H1 (cell line): Measurements from ENCODE around the gene CAMTA2. TPM values are rescaled to one million over a fixed set of nuclear protein-coding genes. Genes with fewer than 3 reads are reported as not detected.

ENCODE experiments used
- CTCF ChIA-PET: fragments of 300-600 bp; sonication (Branson Sonifier 250); formaldehyde crosslinking; loops from one replicate; lab custom pipeline; 2021; ENCODE audit not compliant: partially characterized antibody; lab: Charles Lee
- POLR2A ChIA-PET: fragments of 300-600 bp; sonication (Branson Sonifier 250); formaldehyde crosslinking; loops from one replicate; lab custom pipeline; 2021; ENCODE audit warnings: inconsistent platforms; ENCODE audit not compliant: partially characterized antibody; lab: Charles Lee
- DNase-seq, 2 experiments: peaks; one replicate each; pipeline versions ENCODE4 v3.0.0 to v3.0.0-alpha.2; 2010 to 2022; ENCODE audit warnings: low spot score in 2 of 2, low read depth in 1 of 2, mixed read lengths in 1 of 2
- FAIRE-seq: peaks from 2 replicates; lab custom pipeline; 2011; peaks lifted over from hg19 to GRCh38; lab: Jason Lieb, UNC
- H2AFZ ChIP-seq: 2 replicates; pipeline ENCODE4 v1.8.1; 2012; ENCODE audit warnings: low read length, inconsistent platforms
- H2AK5ac ChIP-seq: 2 replicates; pipeline ENCODE4 v1.6.1; 2013; ENCODE audit warnings: low read depth, low read length
- H2BK120ac ChIP-seq: replicated peaks from 2 replicates; pipeline ENCODE3; 2013; ENCODE audit warnings: low read depth, low read length, inconsistent platforms
- H2BK12ac ChIP-seq: 2 replicates; pipeline ENCODE4 v1.6.1; 2013; ENCODE audit warnings: low read depth, low read length
- H2BK15ac ChIP-seq: 2 replicates; pipeline ENCODE4 v1.6.1; 2013; ENCODE audit warnings: low read length
- H2BK20ac ChIP-seq: 2 replicates; pipeline ENCODE4 v1.6.1; 2013; ENCODE audit warnings: low read length
- H2BK5ac ChIP-seq: 2 replicates; pipeline ENCODE4 v1.6.1; 2013; ENCODE audit warnings: low read depth, low read length
- H3K14ac ChIP-seq: 2 replicates; pipeline ENCODE4 v1.6.1; 2013; ENCODE audit warnings: inconsistent platforms; ENCODE audit not compliant: insufficient read length
- H3K18ac ChIP-seq: 2 replicates; pipeline ENCODE4 v1.6.1; 2013; ENCODE audit warnings: low read length; ENCODE audit errors: extremely low read depth
- H3K23ac ChIP-seq: 2 replicates; pipeline ENCODE4 v1.6.1; 2013; ENCODE audit warnings: inconsistent platforms; ENCODE audit not compliant: insufficient read length
- H3K23me2 ChIP-seq: 2 replicates; pipeline ENCODE4 v1.6.1; 2013; ENCODE audit warnings: low read depth, low read length
- H3K27ac ChIP-seq: 2 replicates; pipeline ENCODE4 v1.6.1; 2011; ENCODE audit warnings: low read depth, low read length, inconsistent platforms
- H3K27me3 ChIP-seq, 4 experiments: replicated peaks in 1 of 4; 1 replicate in 1 of 4; 2 replicates in 3 of 4; pipeline versions ENCODE4 v1.6.1 to v1.8.1; 2011 to 2013; ENCODE audit warnings: low read length in 3 of 4, mild to moderate bottlenecking in 3 of 4, inconsistent platforms in 2 of 4, mixed read lengths in 2 of 4, moderate library complexity in 1 of 4; ENCODE audit not compliant: control insufficient read depth in 3 of 4, insufficient read depth in 3 of 4; ENCODE audit errors: extremely low read depth in 1 of 4
- H3K36me3 ChIP-seq, 4 experiments: 2 replicates each; pipeline versions ENCODE4 v1.6.1 to v1.8.1; 2011 to 2013; ENCODE audit warnings: mild to moderate bottlenecking in 4 of 4, low read length in 3 of 4, moderate library complexity in 2 of 4, control low read depth in 1 of 4, inconsistent platforms in 1 of 4; ENCODE audit not compliant: insufficient read depth in 4 of 4, control insufficient read depth in 2 of 4
- H3K4ac ChIP-seq: replicated peaks from 2 replicates; pipeline ENCODE3; 2013; ENCODE audit warnings: low read length, low read depth, mixed read lengths, inconsistent platforms; ENCODE audit not compliant: insufficient read length
- H3K4me1 ChIP-seq, 4 experiments: replicated peaks in 1 of 4; 1 replicate in 1 of 4; 2 replicates in 3 of 4; pipeline versions ENCODE4 v1.6.1 to v1.8.1; 2011 to 2013; ENCODE audit warnings: low read length in 3 of 4, inconsistent platforms in 2 of 4, mixed read lengths in 1 of 4; ENCODE audit not compliant: insufficient read depth in 4 of 4, control insufficient read depth in 3 of 4
- H3K4me2 ChIP-seq, 2 experiments: 2 replicates each; pipeline versions ENCODE4 v1.6.1 to v1.8.1; 2011 to 2013; ENCODE audit warnings: low read depth in 2 of 2, low read length in 2 of 2, control low read depth in 1 of 2, inconsistent platforms in 1 of 2, mild to moderate bottlenecking in 1 of 2; ENCODE audit not compliant: insufficient read depth in 1 of 2
- H3K4me3 ChIP-seq, 4 experiments: fragments of 200-600, 300-600 bp in 1 of 4; sonication (generic), shearing (Covaris generic), sonication (Bioruptor Twin) in 1 of 4; 2 replicates each; pipeline versions ENCODE4 v1.5.1 to v1.8.1; 2011 to 2016; ENCODE audit warnings: low read length in 4 of 4, low read depth in 3 of 4, control low read depth in 2 of 4, inconsistent platforms in 2 of 4, mild to moderate bottlenecking in 2 of 4, mixed read lengths in 1 of 4, moderate library complexity in 1 of 4; ENCODE audit not compliant: insufficient read depth in 2 of 4; ENCODE audit errors: extremely low read depth in 1 of 4
- H3K56ac ChIP-seq: replicated peaks from 2 replicates; pipeline ENCODE3; 2013; ENCODE audit warnings: low read depth, mild to moderate bottlenecking, mixed read lengths, low read length, inconsistent platforms; ENCODE audit not compliant: insufficient read length
- H3K79me1 ChIP-seq: 2 replicates; pipeline ENCODE4 v1.6.1; 2013; ENCODE audit warnings: low read depth, low read length, control low read depth
- H3K79me2 ChIP-seq, 2 experiments: 2 replicates each; pipeline versions ENCODE4 v1.6.1 to v1.8.1; 2012 to 2013; ENCODE audit warnings: low read length in 2 of 2, mild to moderate bottlenecking in 2 of 2, inconsistent platforms in 1 of 2; ENCODE audit not compliant: insufficient read depth in 2 of 2, control insufficient read depth in 1 of 2
- H3K9ac ChIP-seq, 4 experiments: replicated peaks in 1 of 4; 1 replicate in 1 of 4; 2 replicates in 3 of 4; pipeline versions ENCODE4 v1.6.1 to v1.8.1; 2011 to 2013; ENCODE audit warnings: low read depth in 3 of 4, low read length in 3 of 4, control low read depth in 2 of 4, mild to moderate bottlenecking in 2 of 4, moderate library complexity in 2 of 4, inconsistent platforms in 1 of 4; ENCODE audit errors: extremely low read depth in 1 of 4
- H3K9me3 ChIP-seq, 2 experiments: 2 replicates each; pipeline versions ENCODE4 v1.6.1 to v1.8.1; 2012 to 2013; ENCODE audit warnings: mild to moderate bottlenecking in 2 of 2, moderate library complexity in 2 of 2, control low read depth in 1 of 2, inconsistent platforms in 1 of 2, low read depth in 1 of 2, low read length in 1 of 2, mixed read lengths in 1 of 2; ENCODE audit not compliant: insufficient read depth in 2 of 2
- H4K20me1 ChIP-seq, 2 experiments: replicated peaks in 1 of 2; 2 replicates each; pipeline versions ENCODE3 to v1.8.1; 2011 to 2013; ENCODE audit warnings: inconsistent platforms in 2 of 2, low read length in 2 of 2, mild to moderate bottlenecking in 1 of 2; ENCODE audit not compliant: insufficient read depth in 2 of 2, control insufficient read depth in 1 of 2
- H4K5ac ChIP-seq: 2 replicates; pipeline ENCODE4 v1.6.1; 2013; ENCODE audit warnings: low read length, low read depth, mixed read lengths, inconsistent platforms; ENCODE audit not compliant: insufficient read length
- H4K8ac ChIP-seq: 2 replicates; pipeline ENCODE4 v1.8.0; 2013; ENCODE audit warnings: mild to moderate bottlenecking, moderate library complexity, low read length, inconsistent platforms; ENCODE audit not compliant: insufficient read depth; ENCODE audit errors: extremely low read depth
- H4K91ac ChIP-seq: replicated peaks from 2 replicates; pipeline ENCODE3; 2013; ENCODE audit warnings: low read length, mixed read lengths, inconsistent platforms; ENCODE audit not compliant: insufficient read length
- CREB1 ChIP-seq: IDR thresholded peaks from 2 replicates; pipeline ENCODE4 v1.6.1; 2012; ENCODE audit warnings: inconsistent platforms
- CTBP2 ChIP-seq: IDR thresholded peaks from 2 replicates; pipeline ENCODE4 v1.7.0; 2011; ENCODE audit warnings: borderline replicate concordance, mild to moderate bottlenecking, moderate library complexity, mixed read lengths, low read length; ENCODE audit not compliant: insufficient read depth, insufficient read length
- CTCF ChIP-seq, 3 experiments: IDR thresholded peaks; 1 replicate in 2 of 3; 2 replicates in 1 of 3; pipeline versions ENCODE4 v1.5.1 to v1.6.1; 2011; ENCODE audit warnings: low read length in 3 of 3, mild to moderate bottlenecking in 3 of 3, inconsistent platforms in 2 of 3, low read depth in 1 of 3, moderate library complexity in 1 of 3; ENCODE audit not compliant: insufficient read depth in 1 of 3; ENCODE audit errors: control extremely low read depth in 1 of 3
- EP300 ChIP-seq, 2 experiments: IDR thresholded peaks; 1 replicate in 1 of 2; 2 replicates in 1 of 2; pipeline ENCODE4 v1.6.1; 2011 to 2012; ENCODE audit warnings: low read depth in 2 of 2, low read length in 2 of 2, mild to moderate bottlenecking in 2 of 2, borderline replicate concordance in 1 of 2, inconsistent platforms in 1 of 2, moderate library complexity in 1 of 2
- RAD21 ChIP-seq, 2 experiments: IDR thresholded peaks in 1 of 2; conservative IDR thresholded peaks in 1 of 2; 2 replicates each; pipeline ENCODE4 v1.6.1; 2011; ENCODE audit warnings: low read depth in 2 of 2, low read length in 2 of 2, improper control_type of control experiment in 1 of 2, inconsistent platforms in 1 of 2, mild to moderate bottlenecking in 1 of 2, moderate library complexity in 1 of 2
- SAP30 ChIP-seq: fragments of 300-600 bp; sonication (generic); IDR thresholded peaks from 2 replicates; pipeline ENCODE4 v1.7.1; 2012; ENCODE audit warnings: low read length, moderate library complexity, mild to moderate bottlenecking, inconsistent platforms; ENCODE audit not compliant: insufficient read depth, insufficient replicate concordance
- SP4 ChIP-seq: IDR thresholded peaks from 2 replicates; pipeline ENCODE4 v1.6.1; 2012; ENCODE audit warnings: low read length, inconsistent platforms
- SUZ12 ChIP-seq: fragments of 200-600 bp; sonication (generic); IDR thresholded peaks from 2 replicates; pipeline ENCODE4 v1.6.1; 2012; ENCODE audit warnings: mild to moderate bottlenecking, inconsistent platforms, low read length, moderate library complexity, mixed read lengths
- TAF1 ChIP-seq: IDR thresholded peaks from 2 replicates; pipeline ENCODE4 v1.6.1; 2011; ENCODE audit warnings: mild to moderate bottlenecking, low read depth, low read length
- WGBS, 2 experiments: shearing (Covaris generic) in 1 of 2; methylation state at CpG; one replicate each; pipeline versions ENCODE4 v1.1.6 to v1.1.7; 2013 to 2015; ENCODE audit warnings: low lambda C conversion rate in 2 of 2, mixed read lengths in 2 of 2, inconsistent platforms in 1 of 2, low coverage in 1 of 2, missing lambda C conversion rate in 1 of 2; ENCODE audit not compliant: insufficient replicate concordance in 2 of 2, insufficient coverage in 1 of 2, insufficient read length in 1 of 2; ENCODE audit errors: extremely low coverage in 1 of 2, missing lambda C conversion rate in 1 of 2; 5-methylcytosine and 5-hydroxymethylcytosine counted together
- polyA plus RNA-seq, 7 experiments: library from polyadenylated mRNA; depleted of rRNA in 3 of 7; stranded (reverse) in 5 of 7; unstranded in 2 of 7; fragments of >200 nt in 5 of 7; fragments of 200-250 nt in 2 of 7; gene quantifications; 1 replicate in 5 of 7; 2 replicates in 1 of 7; 4 replicates in 1 of 7; pipeline versions ENCODE4 v1.2.1 to v1.2.3, GENCODE V29; 2011 to 2013; ENCODE audit warnings: missing spikeins in 2 of 7, mixed read lengths in 2 of 7
- total RNA-seq: library from RNA; stranded (reverse); fragmentation: NEBNext Ultra II Directional; extraction: Animal tissue kit (Norgen Biotek cat#: 25700); gene quantifications from 2 replicates; pipeline ENCODE4 v1.2.1, GENCODE V29; 2021

The CAMTA2 gene
- total and polyA plus RNA-seq, 2 of the 8 experiments (the other 6 are each of a cell fraction or from before 2014, with no cell fraction given), result 5.5 to 12.0 TPM

DNA sequence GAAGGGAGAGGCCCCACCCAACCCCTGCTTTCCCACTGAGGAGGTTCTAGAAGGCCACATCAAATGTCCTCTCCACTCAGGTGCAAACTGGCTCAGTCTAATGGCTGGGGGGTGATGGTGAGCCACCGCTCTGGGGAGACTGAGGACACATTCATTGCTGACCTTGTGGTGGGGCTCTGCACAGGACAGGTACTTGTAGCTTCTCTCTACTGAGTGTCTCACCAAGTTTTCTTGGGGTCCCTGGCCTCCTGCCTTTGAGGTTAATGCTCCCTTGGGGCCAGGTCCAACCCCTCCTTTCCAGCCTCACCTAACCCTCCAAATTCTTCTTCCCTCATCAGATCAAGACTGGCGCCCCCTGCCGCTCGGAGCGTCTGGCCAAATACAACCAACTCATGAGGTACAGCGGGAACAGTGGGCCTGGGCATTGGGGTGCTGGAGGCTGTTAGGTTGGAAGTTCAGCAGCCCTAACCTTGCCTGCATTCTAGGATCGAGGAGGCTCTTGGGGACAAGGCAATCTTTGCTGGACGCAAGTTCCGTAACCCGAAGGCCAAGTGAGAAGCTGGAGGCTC lies 30.9 kb downstream of the CAMTA2 start:
- no peak overlapping the region for H2BK20ac ChIP-seq
- no peak overlapping the region for H2AK5ac ChIP-seq
- no peak overlapping the region for H2BK5ac ChIP-seq
- H3K9me3 ChIP-seq, result no peaks in the 10 kb centered on the region
- no peak overlapping the region for H3K18ac ChIP-seq
- no peak overlapping the region for H4K8ac ChIP-seq
- H3K23ac ChIP-seq, result no peak overlapping the region
- H2BK12ac ChIP-seq, result no peak overlapping the region
- H3K4me1 ChIP-seq, result peaks cover 0 to 14% (median 8%) of the 10 kb centered on the region in 4 experiments; a peak in 5 of 7 replicates
- H3K4me2 ChIP-seq, result no peak overlapping the region
- no peak overlapping the region for H2BK120ac ChIP-seq
- no peak overlapping the region for H3K56ac ChIP-seq
- no peak overlapping the region for H2AFZ ChIP-seq
- H3K27ac ChIP-seq, result no peak overlapping the region
- no peak overlapping the region for H4K5ac ChIP-seq
- peak in 1 of 2 experiments; percentile 93 for DNase-seq
- H4K20me1 ChIP-seq, result peaks cover 0 to 3% of the 10 kb centered on the region in 2 experiments
- ChIA-PET POLR2A (interaction anchor here (0.9 to 32.4 kb wide), 5 partner anchors 4 to 48 kb away, joined by 3 to 987 read pairs (median 5); partner anchors contain the start of genes ENO3, INCA1, KIF1C and PFN1), CTCF (interaction anchor here (0.8 to 5.0 kb wide), 16 partner anchors 10 to 133 kb away, joined by 3 to 32 read pairs (median 4); partner anchors contain the start of genes RNF167, SLC25A11 and SPAG7)
- no peak overlapping the region for H2BK15ac ChIP-seq
- H3K14ac ChIP-seq, result no peak overlapping the region
- FAIRE-seq, result peak; percentile 32
- 64% methylated on average over 10 of the region's 10 CpGs; no CpG with 5 or more reads in 1 of the 2 experiments for WGBS, 2 experiments
- H4K91ac ChIP-seq, result no peak overlapping the region
- no peaks in the 10 kb centered on the region for H3K27me3 ChIP-seq
- no peak overlapping the region for H3K4me3 ChIP-seq
- 0 out of 2 replicates have a peak, but pooled peaks cover 2% of the 10 kb centered on the region for H3K79me1 ChIP-seq
- H3K4ac ChIP-seq, result no peak overlapping the region
- H3K9ac ChIP-seq, result no peak overlapping the region
- no peaks in the 10 kb centered on the region for H3K23me2 ChIP-seq
- peaks cover 0 to 2% (median 0%) of the 10 kb centered on the region in 4 experiments; a peak in 2 of 8 replicates for H3K36me3 ChIP-seq
- H3K79me2 ChIP-seq, result no peaks in the 10 kb centered on the region; a peak in 1 of 4 replicates
- TF ChIP-seq RAD21 (IDR thresholded peaks at IDR 0.05 in 1 of 2, conservative IDR thresholded peaks at IDR 0.05 in 1 of 2; ENCODE audit: low read depth in 2 of 2, low read length in 2 of 2) (peak; percentile 25 to 46; a peak in 3 of 4 replicates), CTBP2 (no peak), TAF1 (no peak), SP4 (no peak), SAP30 (no peak), CREB1 (peak; percentile 25; the same call in 1 of the 2 replicates), CTCF (IDR thresholded peaks at IDR 0.05; ENCODE audit: control extremely low read depth in 1 of 3, insufficient read depth in 1 of 3, low read depth in 1 of 3, low read length in 3 of 3) (peak; percentile 59 to 74 (median 71)), EP300 (IDR thresholded peaks at IDR 0.05; ENCODE audit: borderline replicate concordance in 1 of 2, low read depth in 2 of 2, low read length in 2 of 2) (no peak), SUZ12 (no peak)
